GM21619 (cell line): ENCODE data around the gene SLC16A9.
"Not testable (repeated sequence)": the region's sequence is repeated elsewhere in the genome, so short reads cannot be mapped to it uniquely, and the experiment has no call there.

Experiments used
- ATAC-seq: cut with Tn5 transposase; IDR thresholded peaks from one replicate; pipeline ENCODE4 v1.9.1; 2021; ENCODE audit not compliant: unreplicated experiment

SLC16A9 gene

GRCh38 chr10:59709395-59710125 is at the start of gene SLC16A9:
SLC16A9 (minus strand) TSS chr10:59709850; CDS start chr10:59684291, 25,559 bp downstream.
- ATAC-seq = peak; percentile 88

- no peak for ATAC-seq
These were observed 48.3 kb upstream of the SLC16A9 start for GRCh38 chr10:59757966-59758365.

GRCh38 chr10:59754951-59755350 is 45.3 kb upstream of the SLC16A9 start:
- ATAC-seq = no peak

GRCh38 chr10:59753267-59753666 is 43.6 kb upstream of the SLC16A9 start, which contains the start of gene MRLN:
MRLN (minus strand) TSS chr10:59753455.
- ATAC-seq = no peak

GRCh38 chr10:59752278-59752940 is 42.8 kb upstream of the SLC16A9 start:
- no peak for ATAC-seq

GRCh38 chr10:59750155-59750945 is 40.7 kb upstream of the SLC16A9 start:
- no peak for ATAC-seq

GRCh38 chr10:59748834-59749233 is 39.2 kb upstream of the SLC16A9 start:
- no peak for ATAC-seq

- no peak for ATAC-seq
These were observed 35.6 kb upstream of the SLC16A9 start for GRCh38 chr10:59745163-59745650.

GRCh38 chr10:59744762-59745161 is 35.1 kb upstream of the SLC16A9 start:
- ATAC-seq = not testable (repeated sequence)

- ATAC-seq = not testable (repeated sequence)
These were observed 34.5 kb upstream of the SLC16A9 start for GRCh38 chr10:59744156-59744555.

GRCh38 chr10:59741583-59741982 is 31.9 kb upstream of the SLC16A9 start:
- no peak for ATAC-seq

GRCh38 chr10:59741048-59741447 is 31.4 kb upstream of the SLC16A9 start:
- no peak for ATAC-seq

GRCh38 chr10:59736749-59737148 is 27.1 kb upstream of the SLC16A9 start:
- ATAC-seq = no peak

- no peak for ATAC-seq
These were observed 25.6 kb upstream of the SLC16A9 start for GRCh38 chr10:59735296-59735695.

- ATAC-seq = no peak
These were observed 24.4 kb upstream of the SLC16A9 start for GRCh38 chr10:59734014-59734462.

- not testable (repeated sequence) for ATAC-seq
These were observed 23.8 kb upstream of the SLC16A9 start for GRCh38 chr10:59733321-59734013.

- ATAC-seq = not testable (repeated sequence)
These were observed 23.2 kb upstream of the SLC16A9 start for GRCh38 chr10:59732849-59733248.

- not testable (repeated sequence) for ATAC-seq
These were observed 19.5 kb upstream of the SLC16A9 start for GRCh38 chr10:59729167-59729566.

- ATAC-seq = no peak
These were observed 14.7 kb upstream of the SLC16A9 start for GRCh38 chr10:59724098-59724938.

- no peak for ATAC-seq
These were observed 10.7 kb upstream of the SLC16A9 start for GRCh38 chr10:59720377-59720776.
